GM18861 (cell line): Measurements from ENCODE around the gene POR.

Source experiments
- ATAC-seq: cut with Tn5 transposase; IDR thresholded peaks from one replicate; pipeline ENCODE4 v1.9.1; 2021; ENCODE audit not compliant: unreplicated experiment

Gene POR

GRCh38 chr7:75915416-75916156, 631 bp downstream of the POR start:
- ATAC-seq: peak; percentile 14

GRCh38 chr7:75916259-75916658, 1.3 kb downstream of the POR start:
- ATAC-seq: no peak

DNA sequence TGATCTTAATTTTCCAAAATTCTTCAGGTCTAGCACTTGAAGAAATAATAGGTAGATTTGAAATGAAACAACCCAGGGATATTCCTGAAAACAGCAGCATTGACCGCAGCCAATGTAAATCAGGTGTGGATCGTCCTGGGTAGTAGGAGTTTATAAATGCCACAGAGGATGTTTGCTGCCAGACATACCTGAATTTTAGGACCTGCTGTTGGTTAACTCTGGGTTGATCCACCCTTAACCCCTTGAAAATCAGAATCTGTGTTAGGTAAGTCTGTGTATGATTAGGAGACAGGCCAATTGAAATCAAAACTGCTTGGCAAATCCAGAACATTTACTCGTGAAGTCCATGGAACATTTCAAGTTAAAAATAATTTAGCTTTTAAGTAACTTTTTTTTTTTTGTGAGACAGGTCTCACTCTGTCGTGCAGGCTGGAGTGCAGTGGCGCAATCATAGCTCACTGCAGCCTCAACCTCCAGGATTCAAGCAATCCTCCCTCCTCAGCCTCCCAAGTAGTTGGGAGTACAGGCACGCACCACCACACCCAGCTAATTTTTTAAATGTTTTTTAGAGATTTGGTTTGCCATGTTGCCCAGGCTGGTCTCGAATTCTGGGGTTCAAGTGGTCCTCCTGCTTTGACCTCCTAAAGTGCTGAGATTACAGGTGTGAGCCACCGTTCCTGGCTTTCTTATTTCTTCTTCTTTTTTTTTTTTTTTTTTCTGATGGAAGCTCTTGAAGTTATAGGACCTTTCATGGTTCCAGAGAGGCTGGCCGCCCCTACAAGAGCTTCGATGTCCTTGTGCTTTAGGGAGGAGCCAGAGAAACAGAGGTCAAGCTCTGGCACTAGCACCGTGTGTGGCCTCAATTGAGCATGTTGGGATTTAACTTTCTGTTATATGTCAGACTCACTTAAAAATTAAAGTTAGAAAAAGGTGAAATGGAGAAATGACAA, 2.0 kb downstream of the POR start:
- ATAC-seq: no peak

DNA sequence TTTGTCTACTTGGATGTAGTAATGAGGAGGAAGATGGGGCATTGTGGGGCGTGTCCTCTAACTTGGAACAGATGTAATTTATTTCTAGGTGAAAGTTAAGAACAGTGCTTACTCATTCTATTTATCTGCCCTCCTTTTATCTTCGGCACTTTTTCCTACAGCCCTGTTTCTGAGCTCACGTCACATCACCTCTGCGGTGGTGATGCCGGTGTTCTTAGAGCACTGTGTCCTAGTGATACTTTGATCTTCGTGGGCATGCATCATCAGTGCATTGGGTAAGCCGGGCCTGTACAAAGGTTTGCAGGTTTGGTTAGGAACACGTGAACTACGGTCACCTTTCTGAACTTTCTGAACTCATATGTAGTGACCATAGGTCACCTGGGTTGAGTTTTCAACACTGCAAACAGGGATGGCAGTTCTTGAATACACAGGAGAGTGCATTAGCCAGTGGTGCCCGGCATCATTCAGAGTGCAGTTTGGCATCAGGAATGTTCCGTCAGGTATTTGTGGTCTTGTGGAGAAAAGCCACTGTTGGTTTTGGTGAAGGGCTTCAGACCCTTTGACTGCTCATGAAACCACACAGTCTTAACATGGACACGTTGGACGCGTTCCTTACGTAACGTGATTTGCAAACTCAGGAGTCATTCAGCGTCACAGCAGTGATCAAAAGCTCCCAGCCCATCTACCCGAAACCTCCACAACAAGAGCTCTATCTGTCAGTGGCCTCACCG, 5.6 kb downstream of the POR start:
- no peak for ATAC-seq

- ATAC-seq: no peak
Measured at GRCh38 chr7:75921479-75921878, 6.5 kb downstream of the POR start.

DNA sequence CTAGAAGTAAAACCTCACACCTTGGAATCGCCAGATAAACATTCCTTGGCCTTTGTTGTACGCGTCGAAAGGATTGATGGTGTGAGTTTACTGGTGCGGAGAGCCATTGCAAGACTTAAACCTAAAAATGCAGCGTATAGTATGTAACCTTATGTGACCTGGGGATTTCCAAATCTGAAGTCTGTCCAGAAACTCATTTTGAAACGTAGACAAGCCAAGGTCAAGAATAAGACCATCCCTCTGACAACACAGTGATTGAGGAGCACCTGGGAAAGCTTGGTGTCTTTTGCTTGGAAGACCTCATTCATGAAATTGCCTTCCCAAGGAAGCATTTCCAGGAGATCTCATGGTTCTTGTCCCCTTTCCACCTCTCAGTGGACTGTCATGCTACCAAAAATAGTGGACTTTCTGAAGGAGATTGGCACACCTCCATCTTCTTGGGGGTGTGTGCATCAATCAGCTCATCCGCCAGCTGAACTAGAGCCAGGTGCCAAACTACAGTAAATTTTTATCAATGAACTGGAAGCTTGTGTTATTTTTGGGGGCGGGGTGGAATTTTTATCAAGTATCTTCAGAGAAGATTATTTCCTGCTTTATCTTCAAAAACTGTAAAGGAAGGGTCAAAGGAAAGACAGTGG, 8.1 kb downstream of the POR start:
- no peak for ATAC-seq

DNA sequence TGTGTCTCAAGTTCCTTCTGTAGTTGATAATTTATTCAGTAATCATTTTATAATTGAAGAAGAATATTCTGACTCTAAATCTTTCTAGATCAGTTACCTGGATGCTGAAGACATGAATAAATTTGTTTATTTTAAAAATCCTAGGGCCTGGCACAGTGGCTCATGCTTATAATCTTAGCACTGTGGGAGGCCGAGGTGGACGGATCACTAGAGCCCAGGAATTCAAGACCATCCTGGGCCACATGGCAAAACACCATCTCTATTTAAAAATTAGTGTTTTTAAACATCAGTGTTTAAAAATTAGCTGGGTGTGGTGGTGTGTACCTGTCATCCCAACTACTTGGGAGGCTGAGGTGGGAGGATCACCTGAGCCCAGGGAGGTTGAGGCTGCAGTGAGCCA, 9.3 kb downstream of the POR start:
- no peak for ATAC-seq

DNA sequence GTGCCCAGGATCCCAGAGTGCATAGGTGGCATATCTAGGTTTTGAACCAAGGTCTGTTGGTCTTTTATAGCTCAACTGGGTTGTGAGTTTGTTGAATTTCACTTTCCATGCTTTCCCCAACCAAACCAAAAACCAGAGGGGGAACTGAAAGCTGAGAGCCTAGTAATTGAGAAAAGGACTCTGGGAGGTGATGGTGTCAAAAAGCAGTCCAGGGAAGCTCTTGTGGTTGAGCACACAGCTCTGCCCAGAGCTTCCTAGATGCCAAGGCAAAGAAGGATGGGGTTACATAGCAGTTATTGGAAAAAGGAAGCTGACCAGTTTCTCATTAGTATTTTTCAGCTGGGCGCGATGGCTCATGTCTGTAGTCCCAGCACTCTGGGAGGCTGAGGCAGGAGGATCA, 9.9 kb downstream of the POR start:
- no peak for ATAC-seq

GRCh38 chr7:75925717-75926435, 10.9 kb downstream of the POR start:
- no peak for ATAC-seq

DNA sequence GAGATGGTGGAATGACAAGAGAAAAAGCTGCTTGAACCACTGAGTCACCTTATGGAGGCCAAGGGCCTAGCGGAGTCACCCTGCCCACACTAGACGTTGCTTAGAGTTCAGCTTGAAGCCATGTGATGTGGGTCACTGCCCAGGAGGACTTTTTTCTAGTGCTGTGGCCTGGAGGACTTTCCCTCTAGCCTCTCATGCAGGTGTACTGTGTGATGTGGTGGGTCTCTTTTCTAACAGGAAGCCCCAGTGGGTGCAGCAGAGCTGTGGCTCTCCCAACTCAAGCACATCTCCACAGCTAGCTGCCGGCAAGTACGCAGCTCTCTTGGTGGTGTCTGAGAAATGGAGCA, 13.6 kb downstream of the POR start:
- ATAC-seq: no peak

GRCh38 chr7:75931680-75932079, 16.7 kb downstream of the POR start:
- no peak for ATAC-seq

- no peak for ATAC-seq
Measured at GRCh38 chr7:75937958-75938786, 23.2 kb downstream of the POR start.

DNA sequence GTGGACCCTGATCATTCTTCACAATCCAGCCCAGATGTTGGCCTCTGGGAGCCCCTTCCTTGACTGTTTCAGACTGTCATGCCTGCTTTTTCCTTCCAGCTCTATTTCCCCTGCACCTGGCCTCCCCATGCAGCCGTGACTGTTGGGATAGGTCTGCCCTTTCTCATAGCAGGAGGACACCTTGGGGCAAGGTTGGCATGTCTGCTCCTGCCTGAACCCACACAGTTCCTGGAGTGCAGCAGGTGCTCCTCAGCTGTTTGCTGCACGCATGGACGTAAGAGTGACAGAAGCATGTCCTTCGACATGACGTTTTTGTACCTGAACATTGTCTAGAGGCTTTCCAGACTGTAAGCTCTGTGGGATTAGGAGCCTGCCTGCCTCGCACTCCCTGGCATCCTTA, 24.0 kb downstream of the POR start:
- ATAC-seq: no peak

- ATAC-seq: no peak
Measured at GRCh38 chr7:75943864-75944263, 28.9 kb downstream of the POR start.

DNA sequence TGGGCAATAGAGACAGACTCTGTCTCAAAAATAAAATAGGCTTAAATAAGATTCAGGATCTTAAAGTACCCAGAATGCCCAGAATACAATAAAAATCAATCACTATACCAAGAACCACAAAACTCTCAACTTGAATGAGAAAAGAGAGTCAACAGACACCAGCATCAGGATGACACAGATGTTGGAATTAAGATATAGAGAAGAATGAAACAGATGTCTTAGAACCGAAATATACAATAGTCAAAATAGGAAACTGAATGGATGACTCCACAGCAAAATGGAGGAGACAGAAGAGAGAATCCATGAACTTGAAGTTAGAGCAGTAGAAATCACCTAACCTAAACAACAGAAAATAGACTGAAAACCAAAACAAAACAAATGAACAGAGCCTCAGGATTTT, 29.6 kb downstream of the POR start:
- no peak for ATAC-seq

DNA sequence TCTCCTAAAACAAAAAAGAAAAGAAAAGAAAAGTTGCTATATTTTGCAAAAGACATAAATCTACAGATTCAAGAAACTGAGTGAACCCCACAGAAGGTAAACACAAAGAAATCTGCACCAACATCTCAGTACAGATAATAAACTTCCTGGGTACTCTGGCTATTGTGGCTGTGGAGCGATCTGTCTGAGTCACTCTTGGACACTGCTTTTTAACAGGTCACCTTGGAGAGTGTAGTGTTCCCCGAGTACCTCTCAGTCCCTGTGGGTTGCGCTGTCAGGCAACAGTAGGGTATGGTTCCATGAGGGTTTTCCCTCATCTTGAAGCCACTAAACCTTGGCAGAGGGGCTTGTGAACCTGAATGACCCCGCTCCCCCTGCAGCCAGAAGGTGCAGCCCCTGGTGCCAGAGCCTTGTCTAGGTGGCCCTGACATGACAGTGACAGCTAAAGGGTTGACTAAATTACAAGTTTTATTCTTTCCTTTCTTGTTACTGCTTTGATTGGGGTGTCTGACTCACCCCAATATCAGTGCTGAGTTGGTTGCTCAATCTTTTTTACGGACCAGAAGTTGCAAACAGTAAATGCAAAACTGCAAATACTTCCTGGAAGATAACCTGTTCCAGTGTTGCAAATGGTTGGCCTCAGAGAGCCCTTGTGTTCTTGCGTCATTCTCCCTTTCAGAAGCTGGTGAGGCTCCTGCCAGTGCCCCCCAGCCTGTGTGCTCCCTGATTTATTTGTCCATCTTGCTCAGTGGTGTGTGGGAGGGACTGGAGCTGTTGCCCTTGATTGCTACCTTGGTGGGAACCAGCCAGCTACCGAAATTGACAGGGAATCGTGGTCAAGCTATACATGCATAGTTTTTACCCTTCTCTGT, 30.6 kb downstream of the POR start:
- ATAC-seq: no peak

- ATAC-seq: no peak
Measured at GRCh38 chr7:75946207-75946855, 31.4 kb downstream of the POR start.

DNA sequence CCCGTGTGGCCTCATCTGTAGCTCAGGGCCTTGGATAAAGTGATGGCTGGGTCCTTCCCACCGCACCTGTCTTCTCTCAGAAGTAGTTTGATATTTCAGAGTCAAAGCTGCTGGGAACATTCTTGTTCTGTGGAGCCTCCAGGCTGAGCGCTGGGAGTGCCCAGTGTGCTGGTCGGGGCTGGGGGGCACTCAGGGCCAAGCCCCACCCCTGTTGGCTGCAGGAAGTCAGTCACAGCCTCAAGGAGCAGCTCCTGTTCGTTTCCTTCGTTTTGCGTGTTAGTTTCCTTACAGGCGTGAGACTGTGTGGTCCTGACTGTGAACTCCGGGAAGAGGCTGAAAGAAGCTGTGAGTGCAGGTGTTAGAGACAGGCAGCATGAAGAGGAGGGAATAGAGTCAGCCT, 33.2 kb downstream of the POR start:
- ATAC-seq: no peak
